Measurements from ENCODE around the gene C1orf94.

C1orf94 gene

DNA sequence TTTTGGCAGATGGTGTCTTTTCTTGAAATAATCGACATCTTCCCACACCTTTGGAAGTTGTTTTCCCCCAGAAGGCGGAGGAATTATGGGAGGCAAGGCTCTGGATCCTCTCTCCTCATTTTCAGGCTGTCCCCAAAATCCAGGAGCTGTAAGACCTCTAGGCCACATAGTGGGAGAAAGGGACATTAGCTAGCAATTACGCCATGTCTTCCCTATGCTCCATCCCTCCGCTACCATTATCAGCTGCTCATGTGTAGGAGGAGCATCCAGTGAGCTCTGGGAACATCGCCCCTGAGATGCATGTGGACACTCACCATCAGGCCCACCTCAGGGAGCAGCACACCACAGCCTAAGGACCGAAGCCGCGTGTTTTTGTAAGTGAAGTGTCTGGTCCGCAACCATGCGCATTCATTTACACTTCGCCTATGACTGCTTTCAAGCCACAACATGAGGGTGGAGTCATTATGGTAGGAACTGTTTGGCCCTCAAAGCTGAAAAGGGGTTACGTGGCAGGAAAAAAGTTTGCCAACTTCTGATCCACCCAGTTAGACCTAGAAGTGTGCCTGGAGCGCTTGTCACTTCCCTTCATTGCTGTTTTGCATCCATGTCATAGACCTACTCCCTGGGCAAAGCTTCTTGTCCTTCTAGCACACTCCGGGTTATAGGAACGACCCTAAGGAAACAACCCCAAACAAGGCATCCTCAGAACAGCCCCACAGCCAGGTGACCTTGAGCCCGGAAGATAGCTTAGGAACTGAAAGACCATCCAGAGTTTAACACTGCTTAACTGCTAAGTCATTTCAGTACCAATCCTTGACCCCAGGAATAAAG is 85.5 kb downstream of the C1orf94 start:
- H3K9me3 ChIP-seq (ENCODE audit: insufficient read depth, low read depth, low read length): no peaks in the 10 kb centered on the region
- no peaks in the 10 kb centered on the region for H3K36me3 ChIP-seq (ENCODE audit: insufficient read depth, low read length)
- H3K4me1 ChIP-seq (ENCODE audit: insufficient read depth, low read length): no peaks in the 10 kb centered on the region
- 89% methylated on average over 15 of the region's 16 CpGs for WGBS
- H3K27me3 ChIP-seq (ENCODE audit: insufficient read depth, low read length): peaks cover 4% of the 10 kb centered on the region; the same call in 1 of the 2 replicates
- no peak overlapping the region for H3K4me3 ChIP-seq (ENCODE audit: low read length)
- no peak overlapping the region for H3K9ac ChIP-seq (ENCODE audit: low read depth, low read length)
- no peak overlapping the region for H3K27ac ChIP-seq (ENCODE audit: low read depth, low read length)

DNA sequence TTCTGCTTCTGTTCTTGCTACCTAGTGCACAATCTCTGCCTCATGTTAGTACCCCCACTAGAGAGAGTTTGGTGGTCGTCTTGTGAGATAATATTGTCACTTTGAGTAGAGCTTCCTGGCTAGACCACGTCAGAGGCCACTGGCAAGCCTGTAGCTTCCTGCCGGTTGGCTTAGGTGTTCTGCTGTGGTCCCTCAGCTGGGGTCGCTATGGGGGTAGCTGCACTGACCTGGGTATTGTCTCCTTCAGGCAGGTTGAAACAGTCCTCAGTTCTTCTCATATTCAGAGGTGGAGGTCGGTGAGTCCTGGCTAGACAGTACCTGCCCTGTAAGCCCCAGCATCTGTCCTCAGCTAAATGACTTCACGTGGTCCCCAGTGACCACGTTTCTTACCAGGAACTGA is 86.2 kb downstream of the C1orf94 start:
- H3K27ac ChIP-seq (ENCODE audit: low read depth, low read length): no peak overlapping the region
- H3K27me3 ChIP-seq (ENCODE audit: insufficient read depth, low read length): peaks cover 4% of the 10 kb centered on the region; the same call in 1 of the 2 replicates
- no peak overlapping the region for H3K4me3 ChIP-seq (ENCODE audit: low read length)
- H3K9me3 ChIP-seq (ENCODE audit: insufficient read depth, low read depth, low read length): no peaks in the 10 kb centered on the region
- H3K9ac ChIP-seq (ENCODE audit: low read depth, low read length): no peak overlapping the region
- 87% methylated on average over 7 of the region's 7 CpGs for whole genome bisulfite sequencing
- H3K36me3 ChIP-seq (ENCODE audit: insufficient read depth, low read length): no peaks in the 10 kb centered on the region
- H3K4me1 ChIP-seq (ENCODE audit: insufficient read depth, low read length): no peaks in the 10 kb centered on the region

DNA sequence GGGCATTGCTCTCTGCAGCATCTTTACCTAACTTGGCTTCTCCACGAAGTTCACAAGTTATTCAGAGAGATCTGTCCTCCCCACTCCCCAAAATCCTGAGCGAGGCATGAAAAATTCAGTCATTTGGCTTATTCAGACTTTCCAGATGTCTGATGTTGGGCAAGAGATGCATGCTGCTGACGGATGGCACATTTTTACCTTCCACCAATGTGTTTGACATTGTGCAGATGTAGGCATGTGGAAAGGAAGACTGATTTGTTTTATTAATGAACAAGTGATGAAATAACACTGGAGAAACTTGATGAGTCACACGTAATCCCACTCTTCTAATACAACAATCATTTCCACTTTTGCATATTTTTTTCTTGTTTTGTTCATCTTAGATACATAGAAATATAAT is 86.7 kb downstream of the C1orf94 start:
- 86% methylated on average over 3 of the region's 4 CpGs for WGBS

DNA sequence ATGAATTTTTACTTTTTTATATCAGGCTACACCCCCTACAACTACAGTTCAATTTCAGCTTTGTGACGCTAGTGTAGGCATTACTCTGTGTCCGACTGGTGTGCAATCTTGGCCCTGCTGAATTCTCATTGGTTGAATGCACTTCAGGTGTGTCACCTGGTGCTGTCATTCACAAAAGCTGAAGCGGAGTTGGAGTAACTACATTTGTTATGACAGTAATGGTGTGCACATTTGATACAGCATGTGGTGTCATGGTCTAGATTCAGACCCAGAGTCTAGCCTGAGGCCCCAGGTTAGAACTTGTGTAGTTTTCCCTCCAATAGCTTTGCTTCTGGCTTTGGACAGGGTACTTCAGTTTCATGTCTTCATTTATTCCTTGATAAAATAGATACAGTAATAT is 88.7 kb downstream of the C1orf94 start:
- Histone ChIP-seq H3K36me3 (ENCODE audit: insufficient read depth, low read length) (no peaks in the 10 kb centered on the region), H3K4me3 (ENCODE audit: low read length) (no peak overlapping the region), H3K9me3 (ENCODE audit: insufficient read depth, low read depth, low read length) (no peaks in the 10 kb centered on the region), H3K27ac (ENCODE audit: low read depth, low read length) (no peak overlapping the region), H3K4me1 (ENCODE audit: insufficient read depth, low read length) (no peaks in the 10 kb centered on the region), H3K27me3 (ENCODE audit: insufficient read depth, low read length) (peaks cover 4% of the 10 kb centered on the region; the same call in 1 of the 2 replicates), H3K9ac (ENCODE audit: low read depth, low read length) (no peak overlapping the region)
- 93% methylated on average over 3 of the region's 3 CpGs for WGBS

More for the DNA sequence above, 86.7 kb downstream of the C1orf94 start:
- H3K36me3 ChIP-seq (ENCODE audit: insufficient read depth, low read length): no peaks in the 10 kb centered on the region
- H3K4me1 ChIP-seq (ENCODE audit: insufficient read depth, low read length): no peaks in the 10 kb centered on the region
- no peaks in the 10 kb centered on the region for H3K9me3 ChIP-seq (ENCODE audit: insufficient read depth, low read depth, low read length)
- H3K9ac ChIP-seq (ENCODE audit: low read depth, low read length): no peak overlapping the region
- H3K4me3 ChIP-seq (ENCODE audit: low read length): no peak overlapping the region
- no peak overlapping the region for H3K27ac ChIP-seq (ENCODE audit: low read depth, low read length)
- H3K27me3 ChIP-seq (ENCODE audit: insufficient read depth, low read length): peaks cover 4% of the 10 kb centered on the region; the same call in 1 of the 2 replicates

DNA sequence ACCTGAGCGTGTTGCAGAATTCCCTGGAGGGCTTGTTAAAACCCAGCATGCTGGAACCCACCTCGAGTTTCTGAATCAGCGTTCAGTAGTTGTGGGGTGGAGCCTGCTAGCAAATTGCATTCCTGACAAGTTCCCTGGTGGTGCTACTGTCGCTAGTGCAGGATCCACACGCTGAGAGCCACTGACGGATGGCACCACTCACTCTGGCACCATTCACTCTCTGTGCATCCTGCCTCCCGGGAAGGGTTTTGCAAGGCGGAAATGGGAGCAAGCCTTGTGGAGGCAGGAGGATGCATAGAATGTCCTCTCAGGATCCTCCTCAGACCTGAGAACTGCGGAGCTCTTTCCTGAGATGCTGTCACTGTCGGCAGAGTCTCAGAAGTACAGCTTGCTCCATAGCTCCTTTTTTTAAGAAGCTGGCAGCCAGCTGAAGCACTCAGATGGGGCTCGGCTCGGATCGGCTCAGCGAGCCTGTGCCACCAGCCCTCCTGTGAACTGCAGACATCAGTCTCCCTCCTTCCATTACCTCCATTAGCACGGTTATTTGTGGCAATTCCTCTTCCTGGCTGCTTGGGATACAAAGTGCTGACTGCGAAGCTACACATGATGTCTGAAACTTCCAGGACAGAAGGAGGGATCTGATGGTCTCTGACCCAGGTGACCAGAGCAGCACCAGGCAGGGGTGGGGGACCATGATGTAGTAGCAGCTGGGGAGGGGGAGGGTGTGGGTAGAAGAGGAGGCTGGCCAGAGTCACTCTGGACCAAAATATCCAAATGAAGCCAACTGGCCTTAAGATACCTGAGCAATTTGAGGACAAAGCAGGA is 89.6 kb downstream of the C1orf94 start:
- WGBS: 29% methylated on average over 16 of the region's 16 CpGs
- no peak overlapping the region for H3K27ac ChIP-seq (ENCODE audit: low read depth, low read length)
- no peaks in the 10 kb centered on the region for H3K4me1 ChIP-seq (ENCODE audit: insufficient read depth, low read length)
- no peaks in the 10 kb centered on the region for H3K9me3 ChIP-seq (ENCODE audit: insufficient read depth, low read depth, low read length)
- H3K27me3 ChIP-seq (ENCODE audit: insufficient read depth, low read length): peaks cover 4% of the 10 kb centered on the region; the same call in 1 of the 2 replicates
- H3K9ac ChIP-seq (ENCODE audit: low read depth, low read length): no peak overlapping the region
- H3K4me3 ChIP-seq (ENCODE audit: low read length): no peak overlapping the region
- no peaks in the 10 kb centered on the region for H3K36me3 ChIP-seq (ENCODE audit: insufficient read depth, low read length)

DNA sequence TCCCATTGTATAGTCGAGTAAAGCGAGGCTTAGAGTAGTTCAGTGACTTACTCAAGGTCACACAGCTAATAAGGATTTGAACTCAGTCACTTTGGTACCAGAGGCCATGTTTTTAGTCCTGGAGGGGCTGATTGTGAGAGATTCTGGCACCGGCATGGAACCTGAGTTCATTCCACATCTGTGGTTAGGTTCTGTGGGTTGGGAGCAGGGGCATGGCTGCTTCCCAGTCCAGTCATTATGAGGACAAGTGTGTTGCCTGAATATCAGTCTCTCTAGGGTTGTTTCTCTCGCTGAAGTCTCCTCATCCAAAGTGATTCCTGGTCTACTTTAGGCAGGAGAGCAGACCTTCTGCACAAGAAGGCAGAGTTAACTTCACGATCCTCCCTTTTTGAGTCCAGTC is 90.6 kb downstream of the C1orf94 start:
- Histone ChIP-seq H3K36me3 (ENCODE audit: insufficient read depth, low read length) (no peaks in the 10 kb centered on the region), H3K9ac (ENCODE audit: low read depth, low read length) (no peak overlapping the region), H3K4me3 (ENCODE audit: low read length) (no peak overlapping the region), H3K27ac (ENCODE audit: low read depth, low read length) (no peak overlapping the region), H3K27me3 (ENCODE audit: insufficient read depth, low read length) (peaks cover 4% of the 10 kb centered on the region; the same call in 1 of the 2 replicates), H3K9me3 (ENCODE audit: insufficient read depth, low read depth, low read length) (no peaks in the 10 kb centered on the region), H3K4me1 (ENCODE audit: insufficient read depth, low read length) (no peaks in the 10 kb centered on the region)
- WGBS: 79% methylated on average over 5 of the region's 5 CpGs

DNA sequence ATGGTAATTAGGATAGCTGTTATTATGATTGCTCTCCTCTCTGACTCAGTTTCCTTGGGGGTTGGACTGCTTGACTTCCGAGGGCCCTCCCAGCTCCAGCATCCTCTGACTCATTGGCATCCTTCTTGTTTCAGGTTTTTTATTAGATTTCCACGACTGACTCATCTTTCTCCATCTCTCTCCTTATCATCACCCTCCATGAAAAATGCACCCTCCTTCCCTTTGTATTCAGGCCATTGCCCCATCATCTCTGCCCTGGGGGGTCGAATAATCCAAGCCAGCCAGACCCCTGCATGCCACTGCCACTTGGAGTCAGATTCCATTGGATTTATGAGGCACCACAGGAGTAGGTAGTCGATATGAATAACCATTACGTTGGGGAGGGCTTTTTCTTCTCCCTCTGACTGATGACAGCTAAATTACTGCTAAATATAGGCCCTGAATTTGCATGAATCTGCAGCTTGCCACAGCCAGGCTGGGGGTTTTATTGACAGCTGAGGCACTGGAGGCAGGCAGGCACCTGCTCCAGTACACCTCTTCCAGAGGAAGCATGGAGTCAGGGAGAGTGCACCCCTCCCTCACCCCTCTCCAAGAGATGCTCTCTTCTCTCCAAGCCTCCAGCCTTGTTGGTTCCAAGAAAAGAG is 91.7 kb downstream of the C1orf94 start:
- H3K4me3 ChIP-seq (ENCODE audit: low read length): no peak overlapping the region
- H3K27ac ChIP-seq (ENCODE audit: low read depth, low read length): no peak overlapping the region
- no peaks in the 10 kb centered on the region for H3K4me1 ChIP-seq (ENCODE audit: insufficient read depth, low read length)
- no peaks in the 10 kb centered on the region for H3K36me3 ChIP-seq (ENCODE audit: insufficient read depth, low read length)
- no peak overlapping the region for H3K9ac ChIP-seq (ENCODE audit: low read depth, low read length)
- WGBS: 66% methylated on average over 4 of the region's 5 CpGs
- H3K27me3 ChIP-seq (ENCODE audit: insufficient read depth, low read length): peaks cover 4% of the 10 kb centered on the region; the same call in 1 of the 2 replicates
- no peaks in the 10 kb centered on the region for H3K9me3 ChIP-seq (ENCODE audit: insufficient read depth, low read depth, low read length)

Data from HUES64 (cell line).